ENCODE data around the gene IGSF8. TPM values are rescaled to one million over a fixed set of nuclear protein-coding genes. Genes with fewer than 3 reads are reported as not detected.
"Not testable (repeated sequence)": the region's sequence is repeated elsewhere in the genome, so short reads cannot be mapped to it uniquely, and the experiment has no call there.

Gene IGSF8
- total and polyA plus RNA-seq, 2 donors (not counting 3 experiments of a cell fraction or from before 2014, with no cell fraction given): 9.5 to 17.5 TPM

DNA sequence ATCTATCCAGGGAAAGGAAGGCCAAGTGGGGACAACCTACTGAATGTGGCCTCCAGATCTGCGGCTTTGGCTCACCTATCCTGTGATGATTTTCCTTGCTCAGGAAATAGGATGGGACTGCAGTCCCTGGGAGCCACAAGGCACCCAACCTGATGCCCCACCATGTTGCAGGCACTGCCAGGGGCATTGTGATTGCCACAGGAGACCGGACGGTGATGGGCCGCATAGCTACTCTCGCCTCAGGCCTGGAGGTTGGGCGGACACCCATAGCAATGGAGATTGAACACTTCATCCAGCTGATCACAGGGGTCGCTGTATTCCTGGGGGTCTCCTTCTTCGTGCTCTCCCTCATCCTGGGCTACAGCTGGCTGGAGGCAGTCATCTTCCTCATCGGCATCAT, 29.0 kb upstream of the IGSF8 start:
- Histone ChIP-seq H3K9me1 (replicated peaks; ENCODE audit: control insufficient read depth, extremely low read depth, insufficient read depth, low read length) (no peaks in the 10 kb centered on the region), H3K27ac (ENCODE audit: insufficient read depth, low read depth, low read length) (no peak overlapping the region), H3K4me3 (replicated peaks in 1 of 3; ENCODE audit: insufficient read depth in 1 of 3, low read depth in 1 of 3, low read length in 3 of 3) (no peak overlapping the region), H3K9ac (replicated peaks; ENCODE audit: extremely low read depth, insufficient read depth, low read length) (no peak overlapping the region), H2AFZ (ENCODE audit: low read depth, low read length) (no peak overlapping the region), H3K79me2 (ENCODE audit: control insufficient read depth, insufficient read depth, low read length) (no peaks in the 10 kb centered on the region), H4K20me1 (replicated peaks; ENCODE audit: control insufficient read depth, extremely low read depth, insufficient read depth, low read length) (no peaks in the 10 kb centered on the region), H3K9me3 (replicated peaks; ENCODE audit: control insufficient read depth, insufficient read depth, low read length) (no peaks in the 10 kb centered on the region), H3K36me3 (ENCODE audit: control insufficient read depth in 2 of 2, extremely low read depth in 1 of 2, insufficient read depth in 2 of 2, low read length in 2 of 2) (no peaks in the 10 kb centered on the region), H3K4me1 (ENCODE audit: control insufficient read depth, extremely low read depth, insufficient read depth, low read length) (no peaks in the 10 kb centered on the region), H3K27me3 (ENCODE audit: control insufficient read depth in 2 of 2, insufficient read depth in 2 of 2, low read length in 2 of 2) (no peaks in the 10 kb centered on the region), H3K4me2 (ENCODE audit: insufficient read depth, low read length) (no peak overlapping the region)
- intact Hi-C loops (cut with micrococcal nuclease): no loop called here
- no TSS peak for BruUV-seq (replicated peaks)
- DNase-seq (ENCODE audit: low read depth, low spot score) (no peak), FAIRE-seq (no peak)
- TF ChIP-seq POLR2A (IDR thresholded peaks at IDR 0.05; ENCODE audit: low read depth, low read length): no peak
- TF ChIP-seq EZH2 (IDR thresholded peaks at IDR 0.05; ENCODE audit: borderline replicate concordance, low read depth, low read length, severe bottlenecking): no peak
- no peak for TF ChIP-seq GATA2 (IDR thresholded peaks at IDR 0.05; ENCODE audit: insufficient read depth, insufficient read length, low read depth, low read length)
- no peak for TF ChIP-seq FOS (IDR thresholded peaks at IDR 0.05; ENCODE audit: borderline replicate concordance, insufficient read depth, low read length)
- TF ChIP-seq POLR2AphosphoS5 (IDR thresholded peaks at IDR 0.05; ENCODE audit: insufficient read depth, low read depth, low read length): no peak
- TF ChIP-seq JUN (IDR thresholded peaks at IDR 0.05; ENCODE audit: borderline replicate concordance, insufficient read depth, insufficient read length, low read depth): no peak
- TF ChIP-seq, protein P1, sequence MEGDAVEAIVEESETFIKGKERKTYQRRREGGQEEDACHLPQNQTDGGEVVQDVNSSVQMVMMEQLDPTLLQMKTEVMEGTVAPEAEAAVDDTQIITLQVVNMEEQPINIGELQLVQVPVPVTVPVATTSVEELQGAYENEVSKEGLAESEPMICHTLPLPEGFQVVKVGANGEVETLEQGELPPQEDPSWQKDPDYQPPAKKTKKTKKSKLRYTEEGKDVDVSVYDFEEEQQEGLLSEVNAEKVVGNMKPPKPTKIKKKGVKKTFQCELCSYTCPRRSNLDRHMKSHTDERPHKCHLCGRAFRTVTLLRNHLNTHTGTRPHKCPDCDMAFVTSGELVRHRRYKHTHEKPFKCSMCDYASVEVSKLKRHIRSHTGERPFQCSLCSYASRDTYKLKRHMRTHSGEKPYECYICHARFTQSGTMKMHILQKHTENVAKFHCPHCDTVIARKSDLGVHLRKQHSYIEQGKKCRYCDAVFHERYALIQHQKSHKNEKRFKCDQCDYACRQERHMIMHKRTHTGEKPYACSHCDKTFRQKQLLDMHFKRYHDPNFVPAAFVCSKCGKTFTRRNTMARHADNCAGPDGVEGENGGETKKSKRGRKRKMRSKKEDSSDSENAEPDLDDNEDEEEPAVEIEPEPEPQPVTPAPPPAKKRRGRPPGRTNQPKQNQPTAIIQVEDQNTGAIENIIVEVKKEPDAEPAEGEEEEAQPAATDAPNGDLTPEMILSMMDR (IDR thresholded peaks at IDR 0.05; ENCODE audit: extremely low read depth in 1 of 2, insufficient read depth in 1 of 2, low read depth in 1 of 2, low read length in 2 of 2): no peak
- dilution Hi-C loops (cut with MboI; ENCODE audit: extremely low pct_ligation_motif_present, low sequenced_read_pairs): no loop called here
- POLR2A ChIA-PET: no interaction called here
- CTCF ChIA-PET: interaction anchor here (0.9 to 1.2 kb wide), 3 partner anchors 15 to 66 kb away, joined by 3 to 4 read pairs (median 3); no protein-coding TSS in a partner anchor

DNA sequence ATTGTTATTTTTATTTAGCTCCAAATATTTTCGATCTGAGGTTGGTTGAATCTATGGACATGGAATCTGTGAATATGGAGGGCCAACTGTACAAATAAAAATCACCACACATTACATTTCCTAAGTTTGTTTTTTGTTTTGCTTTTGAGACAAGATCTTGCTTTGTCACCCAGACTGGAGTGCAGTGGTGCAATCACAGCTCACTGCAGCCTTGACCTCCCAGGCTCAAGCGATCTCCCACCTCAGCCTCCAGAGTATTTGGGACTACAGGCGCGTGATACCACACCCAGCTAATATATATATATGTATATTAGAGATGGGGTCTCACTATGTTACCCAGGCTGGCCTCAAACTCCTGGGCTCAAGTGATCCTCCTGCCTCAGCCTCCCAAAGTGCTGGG, 27.9 kb upstream of the IGSF8 start:
- H4K20me1 ChIP-seq (replicated peaks; ENCODE audit: control insufficient read depth, extremely low read depth, insufficient read depth, low read length); H3K36me3 ChIP-seq (ENCODE audit: control insufficient read depth in 2 of 2, extremely low read depth in 1 of 2, insufficient read depth in 2 of 2, low read length in 2 of 2); DNase-seq (ENCODE audit: low read depth, low spot score); POLR2A ChIA-PET; H2AFZ ChIP-seq (ENCODE audit: low read depth, low read length); H3K9ac ChIP-seq (replicated peaks; ENCODE audit: extremely low read depth, insufficient read depth, low read length); H3K4me2 ChIP-seq (ENCODE audit: insufficient read depth, low read length); H3K79me2 ChIP-seq (ENCODE audit: control insufficient read depth, insufficient read depth, low read length); H3K4me3 ChIP-seq (replicated peaks in 1 of 3; ENCODE audit: insufficient read depth in 1 of 3, low read depth in 1 of 3, low read length in 3 of 3); CTCF ChIA-PET; H3K27ac ChIP-seq (ENCODE audit: insufficient read depth, low read depth, low read length); FAIRE-seq; H3K27me3 ChIP-seq (ENCODE audit: control insufficient read depth in 2 of 2, insufficient read depth in 2 of 2, low read length in 2 of 2); intact Hi-C loops (cut with micrococcal nuclease); dilution Hi-C loops (cut with MboI; ENCODE audit: extremely low pct_ligation_motif_present, low sequenced_read_pairs); H3K4me1 ChIP-seq (ENCODE audit: control insufficient read depth, extremely low read depth, insufficient read depth, low read length); H3K9me1 ChIP-seq (replicated peaks; ENCODE audit: control insufficient read depth, extremely low read depth, insufficient read depth, low read length); H3K9me3 ChIP-seq (replicated peaks; ENCODE audit: control insufficient read depth, insufficient read depth, low read length); BruUV-seq (replicated peaks): not testable (repeated sequence)
